H1 (cell line): Measurements from ENCODE around the gene PPIB. TPM values are rescaled to one million over a fixed set of nuclear protein-coding genes. Genes with fewer than 3 reads are reported as not detected.

ENCODE experiments used
- CTCF ChIA-PET: fragments of 300-600 bp; sonication (Branson Sonifier 250); formaldehyde crosslinking; loops from one replicate; lab custom pipeline; 2021; ENCODE audit not compliant: partially characterized antibody; lab: Charles Lee
- POLR2A ChIA-PET: fragments of 300-600 bp; sonication (Branson Sonifier 250); formaldehyde crosslinking; loops from one replicate; lab custom pipeline; 2021; ENCODE audit warnings: inconsistent platforms; ENCODE audit not compliant: partially characterized antibody; lab: Charles Lee
- DNase-seq, 2 experiments: peaks; one replicate each; pipeline versions ENCODE4 v3.0.0 to v3.0.0-alpha.2; 2010 to 2022; ENCODE audit warnings: low spot score in 2 of 2, low read depth in 1 of 2, mixed read lengths in 1 of 2
- FAIRE-seq: peaks from 2 replicates; lab custom pipeline; 2011; peaks lifted over from hg19 to GRCh38; lab: Jason Lieb, UNC
- H2AFZ ChIP-seq: 2 replicates; pipeline ENCODE4 v1.8.1; 2012; ENCODE audit warnings: low read length, inconsistent platforms
- H2AK5ac ChIP-seq: 2 replicates; pipeline ENCODE4 v1.6.1; 2013; ENCODE audit warnings: low read depth, low read length
- H2BK120ac ChIP-seq: replicated peaks from 2 replicates; pipeline ENCODE3; 2013; ENCODE audit warnings: low read depth, low read length, inconsistent platforms
- H2BK12ac ChIP-seq: 2 replicates; pipeline ENCODE4 v1.6.1; 2013; ENCODE audit warnings: low read depth, low read length
- H2BK15ac ChIP-seq: 2 replicates; pipeline ENCODE4 v1.6.1; 2013; ENCODE audit warnings: low read length
- H2BK20ac ChIP-seq: 2 replicates; pipeline ENCODE4 v1.6.1; 2013; ENCODE audit warnings: low read length
- H2BK5ac ChIP-seq: 2 replicates; pipeline ENCODE4 v1.6.1; 2013; ENCODE audit warnings: low read depth, low read length
- H3K14ac ChIP-seq: 2 replicates; pipeline ENCODE4 v1.6.1; 2013; ENCODE audit warnings: inconsistent platforms; ENCODE audit not compliant: insufficient read length
- H3K18ac ChIP-seq: 2 replicates; pipeline ENCODE4 v1.6.1; 2013; ENCODE audit warnings: low read length; ENCODE audit errors: extremely low read depth
- H3K23ac ChIP-seq: 2 replicates; pipeline ENCODE4 v1.6.1; 2013; ENCODE audit warnings: inconsistent platforms; ENCODE audit not compliant: insufficient read length
- H3K23me2 ChIP-seq: 2 replicates; pipeline ENCODE4 v1.6.1; 2013; ENCODE audit warnings: low read depth, low read length
- H3K27ac ChIP-seq: 2 replicates; pipeline ENCODE4 v1.6.1; 2011; ENCODE audit warnings: low read depth, low read length, inconsistent platforms
- H3K27me3 ChIP-seq, 4 experiments: replicated peaks in 1 of 4; 1 replicate in 1 of 4; 2 replicates in 3 of 4; pipeline versions ENCODE4 v1.6.1 to v1.8.1; 2011 to 2013; ENCODE audit warnings: low read length in 3 of 4, mild to moderate bottlenecking in 3 of 4, inconsistent platforms in 2 of 4, mixed read lengths in 2 of 4, moderate library complexity in 1 of 4; ENCODE audit not compliant: control insufficient read depth in 3 of 4, insufficient read depth in 3 of 4; ENCODE audit errors: extremely low read depth in 1 of 4
- H3K36me3 ChIP-seq, 4 experiments: 2 replicates each; pipeline versions ENCODE4 v1.6.1 to v1.8.1; 2011 to 2013; ENCODE audit warnings: mild to moderate bottlenecking in 4 of 4, low read length in 3 of 4, moderate library complexity in 2 of 4, control low read depth in 1 of 4, inconsistent platforms in 1 of 4; ENCODE audit not compliant: insufficient read depth in 4 of 4, control insufficient read depth in 2 of 4
- H3K4ac ChIP-seq: replicated peaks from 2 replicates; pipeline ENCODE3; 2013; ENCODE audit warnings: low read length, low read depth, mixed read lengths, inconsistent platforms; ENCODE audit not compliant: insufficient read length
- H3K4me1 ChIP-seq, 4 experiments: replicated peaks in 1 of 4; 1 replicate in 1 of 4; 2 replicates in 3 of 4; pipeline versions ENCODE4 v1.6.1 to v1.8.1; 2011 to 2013; ENCODE audit warnings: low read length in 3 of 4, inconsistent platforms in 2 of 4, mixed read lengths in 1 of 4; ENCODE audit not compliant: insufficient read depth in 4 of 4, control insufficient read depth in 3 of 4
- H3K4me2 ChIP-seq, 2 experiments: 2 replicates each; pipeline versions ENCODE4 v1.6.1 to v1.8.1; 2011 to 2013; ENCODE audit warnings: low read depth in 2 of 2, low read length in 2 of 2, control low read depth in 1 of 2, inconsistent platforms in 1 of 2, mild to moderate bottlenecking in 1 of 2; ENCODE audit not compliant: insufficient read depth in 1 of 2
- H3K4me3 ChIP-seq, 4 experiments: fragments of 200-600, 300-600 bp in 1 of 4; sonication (generic), shearing (Covaris generic), sonication (Bioruptor Twin) in 1 of 4; 2 replicates each; pipeline versions ENCODE4 v1.5.1 to v1.8.1; 2011 to 2016; ENCODE audit warnings: low read length in 4 of 4, low read depth in 3 of 4, control low read depth in 2 of 4, inconsistent platforms in 2 of 4, mild to moderate bottlenecking in 2 of 4, mixed read lengths in 1 of 4, moderate library complexity in 1 of 4; ENCODE audit not compliant: insufficient read depth in 2 of 4; ENCODE audit errors: extremely low read depth in 1 of 4
- H3K56ac ChIP-seq: replicated peaks from 2 replicates; pipeline ENCODE3; 2013; ENCODE audit warnings: low read depth, mild to moderate bottlenecking, mixed read lengths, low read length, inconsistent platforms; ENCODE audit not compliant: insufficient read length
- H3K79me1 ChIP-seq: 2 replicates; pipeline ENCODE4 v1.6.1; 2013; ENCODE audit warnings: low read depth, low read length, control low read depth
- H3K79me2 ChIP-seq, 2 experiments: 2 replicates each; pipeline versions ENCODE4 v1.6.1 to v1.8.1; 2012 to 2013; ENCODE audit warnings: low read length in 2 of 2, mild to moderate bottlenecking in 2 of 2, inconsistent platforms in 1 of 2; ENCODE audit not compliant: insufficient read depth in 2 of 2, control insufficient read depth in 1 of 2
- H3K9ac ChIP-seq, 4 experiments: replicated peaks in 1 of 4; 1 replicate in 1 of 4; 2 replicates in 3 of 4; pipeline versions ENCODE4 v1.6.1 to v1.8.1; 2011 to 2013; ENCODE audit warnings: low read depth in 3 of 4, low read length in 3 of 4, control low read depth in 2 of 4, mild to moderate bottlenecking in 2 of 4, moderate library complexity in 2 of 4, inconsistent platforms in 1 of 4; ENCODE audit errors: extremely low read depth in 1 of 4
- H3K9me3 ChIP-seq, 2 experiments: 2 replicates each; pipeline versions ENCODE4 v1.6.1 to v1.8.1; 2012 to 2013; ENCODE audit warnings: mild to moderate bottlenecking in 2 of 2, moderate library complexity in 2 of 2, control low read depth in 1 of 2, inconsistent platforms in 1 of 2, low read depth in 1 of 2, low read length in 1 of 2, mixed read lengths in 1 of 2; ENCODE audit not compliant: insufficient read depth in 2 of 2
- H4K20me1 ChIP-seq, 2 experiments: replicated peaks in 1 of 2; 2 replicates each; pipeline versions ENCODE3 to v1.8.1; 2011 to 2013; ENCODE audit warnings: inconsistent platforms in 2 of 2, low read length in 2 of 2, mild to moderate bottlenecking in 1 of 2; ENCODE audit not compliant: insufficient read depth in 2 of 2, control insufficient read depth in 1 of 2
- H4K5ac ChIP-seq: 2 replicates; pipeline ENCODE4 v1.6.1; 2013; ENCODE audit warnings: low read length, low read depth, mixed read lengths, inconsistent platforms; ENCODE audit not compliant: insufficient read length
- H4K8ac ChIP-seq: 2 replicates; pipeline ENCODE4 v1.8.0; 2013; ENCODE audit warnings: mild to moderate bottlenecking, moderate library complexity, low read length, inconsistent platforms; ENCODE audit not compliant: insufficient read depth; ENCODE audit errors: extremely low read depth
- H4K91ac ChIP-seq: replicated peaks from 2 replicates; pipeline ENCODE3; 2013; ENCODE audit warnings: low read length, mixed read lengths, inconsistent platforms; ENCODE audit not compliant: insufficient read length
- BCL11A ChIP-seq, 2 experiments: IDR thresholded peaks; one replicate each; pipeline ENCODE4 v1.6.1; 2011; ENCODE audit warnings: low read depth in 2 of 2, low read length in 2 of 2, mild to moderate bottlenecking in 2 of 2
- CEBPB ChIP-seq: IDR thresholded peaks from 2 replicates; pipeline ENCODE4 v1.6.1; 2012; ENCODE audit warnings: low read depth, low read length
- WGBS, 2 experiments: shearing (Covaris generic) in 1 of 2; methylation state at CpG; one replicate each; pipeline versions ENCODE4 v1.1.6 to v1.1.7; 2013 to 2015; ENCODE audit warnings: low lambda C conversion rate in 2 of 2, mixed read lengths in 2 of 2, inconsistent platforms in 1 of 2, low coverage in 1 of 2, missing lambda C conversion rate in 1 of 2; ENCODE audit not compliant: insufficient replicate concordance in 2 of 2, insufficient coverage in 1 of 2, insufficient read length in 1 of 2; ENCODE audit errors: extremely low coverage in 1 of 2, missing lambda C conversion rate in 1 of 2; 5-methylcytosine and 5-hydroxymethylcytosine counted together
- polyA plus RNA-seq, 7 experiments: library from polyadenylated mRNA; depleted of rRNA in 3 of 7; stranded (reverse) in 5 of 7; unstranded in 2 of 7; fragments of >200 nt in 5 of 7; fragments of 200-250 nt in 2 of 7; gene quantifications; 1 replicate in 5 of 7; 2 replicates in 1 of 7; 4 replicates in 1 of 7; pipeline versions ENCODE4 v1.2.1 to v1.2.3, GENCODE V29; 2011 to 2013; ENCODE audit warnings: missing spikeins in 2 of 7, mixed read lengths in 2 of 7
- total RNA-seq: library from RNA; stranded (reverse); fragmentation: NEBNext Ultra II Directional; extraction: Animal tissue kit (Norgen Biotek cat#: 25700); gene quantifications from 2 replicates; pipeline ENCODE4 v1.2.1, GENCODE V29; 2021

The PPIB gene
- total and polyA plus RNA-seq, 2 of the 8 experiments (the other 6 are each of a cell fraction or from before 2014, with no cell fraction given): 558 to 579 TPM

- Histone ChIP-seq H2AFZ (no peak overlapping the region), H3K27me3 (no peaks in the 10 kb centered on the region), H3K23ac (no peak overlapping the region), H4K20me1 (no peaks in the 10 kb centered on the region), H3K36me3 (no peaks in the 10 kb centered on the region), H2AK5ac (no peak overlapping the region), H2BK15ac (no peak overlapping the region), H3K4me1 (no peaks in the 10 kb centered on the region), H3K79me1 (no peaks in the 10 kb centered on the region), H3K4ac (no peak overlapping the region), H3K18ac (no peak overlapping the region), H3K9ac (no peak overlapping the region), H3K79me2 (no peaks in the 10 kb centered on the region), H3K56ac (no peak overlapping the region), H3K4me2 (no peak overlapping the region), H2BK12ac (no peak overlapping the region), H4K5ac (no peak overlapping the region), H4K8ac (no peak overlapping the region), H2BK120ac (no peak overlapping the region), H3K23me2 (no peaks in the 10 kb centered on the region), H3K27ac (no peak overlapping the region), H3K14ac (no peak overlapping the region), H3K9me3 (no peaks in the 10 kb centered on the region), H2BK20ac (no peak overlapping the region), H2BK5ac (no peak overlapping the region), H3K4me3 (no peak overlapping the region), H4K91ac (no peak overlapping the region)
- DNase-seq (no peak), FAIRE-seq (no peak)
- CTCF ChIA-PET: interaction anchor here (1.2 to 2.0 kb wide), 2 partner anchors 14 to 39 kb away, joined by 6 read pairs; no protein-coding TSS in a partner anchor
- POLR2A ChIA-PET: interaction anchor here (0.9 kb wide), 1 partner anchor 29 kb away, joined by 3 read pairs; no protein-coding TSS in a partner anchor
- 84% methylated on average over 5 of the region's 5 CpGs; no CpG with 5 or more reads in 1 of the 2 experiments for WGBS, 2 experiments
- TF ChIP-seq CEBPB: peak; percentile 46; the same call in 1 of the 2 replicates
- no peak for TF ChIP-seq BCL11A (IDR thresholded peaks at IDR 0.05; ENCODE audit: low read depth in 2 of 2, low read length in 2 of 2)
Measured at GRCh38 chr15:64191971-64192830, 29.4 kb upstream of the PPIB start.
